ENCODE data around the gene ETV4. TPM values are rescaled to one million over a fixed set of nuclear protein-coding genes. Genes with fewer than 3 reads are reported as not detected.
A peak's percentile ranks its signal among the peaks of the same experiment; 100 is the strongest.

ETV4 gene
- total RNA-seq, 1 donor from 2014 or later: 5.9 TPM

DNA sequence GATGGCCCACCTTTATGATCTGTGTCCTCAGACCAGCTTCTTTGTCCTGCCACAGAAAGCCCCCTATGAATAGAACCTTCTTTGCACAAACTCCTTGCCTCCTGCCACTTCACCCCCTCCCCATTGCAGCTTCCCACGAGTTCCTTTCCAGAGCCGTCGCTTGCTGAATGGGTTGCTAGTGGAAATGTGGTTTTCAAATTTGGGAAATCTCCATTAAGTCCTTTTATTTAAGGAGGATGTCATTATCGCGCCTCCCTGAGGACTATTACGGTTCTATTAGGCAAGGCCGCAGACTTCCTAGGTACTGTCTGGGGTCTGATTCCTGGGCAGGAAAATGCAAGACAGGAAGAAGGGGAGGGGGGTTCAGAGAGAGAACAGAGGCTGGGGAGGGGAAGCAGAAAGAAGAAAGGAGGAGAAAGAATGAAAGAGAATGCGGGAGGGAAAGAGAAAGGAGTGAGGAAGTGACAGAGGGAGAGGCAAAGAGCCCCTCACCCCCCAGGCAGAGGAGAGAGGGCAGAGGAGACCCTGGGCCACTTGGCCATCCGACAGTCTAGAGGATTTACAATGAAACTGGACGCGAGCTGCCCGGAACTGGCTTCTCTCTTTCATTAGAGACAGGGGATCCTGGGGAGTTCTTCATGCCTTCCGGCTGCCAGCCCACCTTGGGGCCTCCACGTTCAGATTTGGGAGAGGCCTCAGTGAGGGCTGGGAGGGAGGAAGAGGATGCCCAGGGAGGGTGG is 31.7 kb upstream of the ETV4 start:
- H3K36me3 Mint-ChIP-seq (ENCODE audit: unreplicated experiment): no peaks in the 10 kb centered on the region
- no peak for DNase-seq (ENCODE audit: extremely low spot score, unreplicated experiment)
- H3K4me1 Mint-ChIP-seq (ENCODE audit: unreplicated experiment): peaks cover 36% of the 10 kb centered on the region
- no peak for TF ChIP-seq CTCF (IDR thresholded peaks at IDR 0.05)
- H3K27me3 Mint-ChIP-seq (ENCODE audit: unreplicated experiment): peaks cover 11% of the 10 kb centered on the region
- no peaks in the 10 kb centered on the region for H3K9me3 Mint-ChIP-seq (ENCODE audit: unreplicated experiment)
- H3K27ac Mint-ChIP-seq (ENCODE audit: unreplicated experiment): no peak overlapping the region
- no peak overlapping the region for H3K4me3 Mint-ChIP-seq (ENCODE audit: unreplicated experiment)

- Mint-ChIP-seq H3K27me3 (ENCODE audit: unreplicated experiment) (peaks cover 11% of the 10 kb centered on the region), H3K9me3 (ENCODE audit: unreplicated experiment) (no peaks in the 10 kb centered on the region), H3K4me3 (ENCODE audit: unreplicated experiment) (no peak overlapping the region), H3K36me3 (ENCODE audit: unreplicated experiment) (no peaks in the 10 kb centered on the region), H3K27ac (ENCODE audit: unreplicated experiment) (no peak overlapping the region), H3K4me1 (ENCODE audit: unreplicated experiment) (peaks cover 33% of the 10 kb centered on the region)
- peak; percentile 96 for TF ChIP-seq CTCF (IDR thresholded peaks at IDR 0.05)
- DNase-seq (ENCODE audit: extremely low spot score, unreplicated experiment): no peak
Measured at GRCh38 chr17:43576563-43577229, 30.6 kb upstream of the ETV4 start.

GRCh38 chr17:43574896-43575525 is 28.9 kb upstream of the ETV4 start:
- Mint-ChIP-seq H3K27ac (ENCODE audit: unreplicated experiment) (no peak overlapping the region), H3K4me3 (ENCODE audit: unreplicated experiment) (no peak overlapping the region), H3K9me3 (ENCODE audit: unreplicated experiment) (no peaks in the 10 kb centered on the region), H3K36me3 (ENCODE audit: unreplicated experiment) (no peaks in the 10 kb centered on the region), H3K4me1 (ENCODE audit: unreplicated experiment) (peaks cover 23% of the 10 kb centered on the region), H3K27me3 (ENCODE audit: unreplicated experiment) (peaks cover 9% of the 10 kb centered on the region)
- no peak for DNase-seq (ENCODE audit: extremely low spot score, unreplicated experiment)
- TF ChIP-seq CTCF (IDR thresholded peaks at IDR 0.05): no peak

GRCh38 chr17:43574348-43574747 is 28.2 kb upstream of the ETV4 start:
- peaks cover 18% of the 10 kb centered on the region for H3K4me1 Mint-ChIP-seq (ENCODE audit: unreplicated experiment)
- DNase-seq (ENCODE audit: extremely low spot score, unreplicated experiment): no peak
- no peaks in the 10 kb centered on the region for H3K9me3 Mint-ChIP-seq (ENCODE audit: unreplicated experiment)
- no peak overlapping the region for H3K27ac Mint-ChIP-seq (ENCODE audit: unreplicated experiment)
- H3K4me3 Mint-ChIP-seq (ENCODE audit: unreplicated experiment): no peak overlapping the region
- TF ChIP-seq CTCF (IDR thresholded peaks at IDR 0.05): no peak
- H3K27me3 Mint-ChIP-seq (ENCODE audit: unreplicated experiment): peaks cover 9% of the 10 kb centered on the region
- H3K36me3 Mint-ChIP-seq (ENCODE audit: unreplicated experiment): no peaks in the 10 kb centered on the region
